Medulla oblongata (tissue), 1 donor: ENCODE results near the gene MOCS2.

Experiments
- DNase-seq: peaks from one replicate; pipeline ENCODE4 v3.0.0-alpha.2; 2015; ENCODE audit errors: extremely low spot score

MOCS2 gene

DNA sequence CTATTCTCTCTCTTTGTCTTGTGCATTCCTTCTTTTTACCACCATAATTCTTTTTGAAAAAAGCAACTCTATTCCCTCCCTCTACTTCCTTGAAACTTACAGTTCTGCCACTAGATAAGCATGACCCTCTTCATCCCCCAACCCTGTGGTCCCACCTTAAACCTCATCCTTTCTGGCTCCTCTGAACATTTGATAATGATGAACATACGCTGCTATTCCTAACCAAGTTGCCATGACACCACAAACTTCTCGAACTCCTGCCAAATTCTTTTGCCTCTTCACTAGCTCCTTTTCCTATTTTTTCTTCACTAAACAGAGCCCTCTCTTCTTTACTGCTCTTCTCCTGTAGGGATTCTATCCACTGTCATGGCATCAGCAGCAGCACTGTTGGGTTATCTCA, 57.1 kb downstream of the MOCS2 start:
- no peak for DNase-seq

DNA sequence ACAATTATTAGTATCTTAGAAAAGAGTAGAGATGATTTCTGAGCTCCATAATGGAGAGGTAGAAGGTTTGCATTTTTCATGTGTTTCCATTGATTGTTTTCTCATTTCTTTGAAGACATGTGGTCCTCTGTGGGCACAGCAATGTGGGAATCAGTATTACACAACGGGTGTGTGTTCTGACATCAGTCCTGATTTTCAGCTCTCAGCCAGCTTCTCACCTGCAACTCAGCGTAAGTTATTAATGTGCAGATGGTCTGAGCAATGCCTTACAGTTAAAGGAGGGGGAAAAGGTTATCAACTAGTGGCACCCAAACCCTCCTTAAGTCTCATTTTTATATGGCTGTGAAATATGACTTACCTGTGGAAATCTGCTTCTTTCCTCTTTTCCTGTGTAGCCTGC, 61.3 kb downstream of the MOCS2 start:
- DNase-seq, result no peak
